IPS DF 6.9 (cell line): ENCODE data around the gene SS18L1.

Experiments
- DNase-seq: peaks from one replicate; pipeline ENCODE4 v3.0.0-alpha.2; 2013; ENCODE audit warnings: low read depth, low spot score
- H3K27ac ChIP-seq: one replicate; pipeline ENCODE4 v1.5.1; 2013; ENCODE audit warnings: low read length, control low read depth
- H3K27me3 ChIP-seq: 2 replicates; pipeline ENCODE4 v1.6.1; 2013; ENCODE audit warnings: mild to moderate bottlenecking, low read length; ENCODE audit not compliant: control insufficient read depth, insufficient read depth
- H3K36me3 ChIP-seq: 2 replicates; pipeline ENCODE4 v1.6.1; 2013; ENCODE audit warnings: low read length; ENCODE audit not compliant: control insufficient read depth, insufficient read depth
- H3K4me1 ChIP-seq: 2 replicates; pipeline ENCODE4 v1.6.1; 2013; ENCODE audit warnings: low read length; ENCODE audit not compliant: control insufficient read depth, insufficient read depth
- H3K4me3 ChIP-seq: 2 replicates; pipeline ENCODE4 v1.5.1; 2013; ENCODE audit warnings: mild to moderate bottlenecking, low read length
- H3K9me3 ChIP-seq: 2 replicates; pipeline ENCODE4 v1.6.1; 2013; ENCODE audit warnings: low read length, inconsistent platforms; ENCODE audit not compliant: control insufficient read depth, insufficient read depth
- WGBS: extraction: QIAGEN DNeasy Blood & Tissue Kit; methylation state at CpG from one replicate; pipeline ENCODE4 v1.1.7; 2013; ENCODE audit warnings: mixed read lengths, missing lambda C conversion rate; ENCODE audit not compliant: insufficient read length, insufficient coverage; 5-methylcytosine and 5-hydroxymethylcytosine counted together

The SS18L1 gene

GRCh38 chr20:62143081-62143956, at the start of gene SS18L1, which contains the start of gene PSMA7:
SS18L1 (plus strand) TSS chr20:62143769; CDS start chr20:62143821, 52 bp downstream.
PSMA7 (minus strand) TSS chr20:62143394; CDS start chr20:62143303, 91 bp downstream.
- Histone ChIP-seq H3K4me1 (0 out of 2 replicates have a peak, but pooled peaks cover 1% of the 10 kb centered on the region), H3K27ac (no peak within 1 kb of the TSS), H3K27me3 (no peaks in the 10 kb centered on the region), H3K36me3 (peaks cover 7% of the 10 kb centered on the region), H3K4me3 (peak within 1 kb of the TSS; percentile 96), H3K9me3 (no peaks in the 10 kb centered on the region)
- WGBS = no CpG with 5 or more reads among the region's 148 CpGs
- DNase-seq = no peak

GRCh38 chr20:62096421-62097380, 46.9 kb upstream of the SS18L1 start:
- no peaks in the 10 kb centered on the region for H3K9me3 ChIP-seq
- no peaks in the 10 kb centered on the region for H3K4me1 ChIP-seq
- WGBS = no CpG with 5 or more reads among the region's 30 CpGs
- no peak overlapping the region for H3K4me3 ChIP-seq
- no peaks in the 10 kb centered on the region for H3K27me3 ChIP-seq
- no peak for DNase-seq
- no peaks in the 10 kb centered on the region for H3K36me3 ChIP-seq
- H3K27ac ChIP-seq = no peak overlapping the region

GRCh38 chr20:62097881-62098407, 45.6 kb upstream of the SS18L1 start:
- no peak for DNase-seq
- no CpG with 5 or more reads among the region's 16 CpGs for WGBS
- Histone ChIP-seq H3K9me3 (no peaks in the 10 kb centered on the region), H3K4me1 (no peaks in the 10 kb centered on the region), H3K27me3 (no peaks in the 10 kb centered on the region), H3K4me3 (no peak overlapping the region), H3K36me3 (no peaks in the 10 kb centered on the region), H3K27ac (no peak overlapping the region)

GRCh38 chr20:62101078-62101477, 42.5 kb upstream of the SS18L1 start:
- H3K9me3 ChIP-seq = no peaks in the 10 kb centered on the region
- no peak overlapping the region for H3K4me3 ChIP-seq
- H3K27ac ChIP-seq = no peak overlapping the region
- no peak for DNase-seq
- H3K27me3 ChIP-seq = no peaks in the 10 kb centered on the region
- no peaks in the 10 kb centered on the region for H3K36me3 ChIP-seq
- H3K4me1 ChIP-seq = peaks cover 3% of the 10 kb centered on the region; the same call in 1 of the 2 replicates
- no CpG with 5 or more reads among the region's 4 CpGs for WGBS

GRCh38 chr20:62103508-62104233, 39.9 kb upstream of the SS18L1 start:
- H3K27ac ChIP-seq = no peak overlapping the region
- no CpG with 5 or more reads among the region's 21 CpGs for WGBS
- H3K4me1 ChIP-seq = peaks cover 3% of the 10 kb centered on the region; the same call in 1 of the 2 replicates
- H3K4me3 ChIP-seq = no peak overlapping the region
- no peaks in the 10 kb centered on the region for H3K9me3 ChIP-seq
- no peak for DNase-seq
- no peaks in the 10 kb centered on the region for H3K36me3 ChIP-seq
- no peaks in the 10 kb centered on the region for H3K27me3 ChIP-seq

- no peak for DNase-seq
- no peaks in the 10 kb centered on the region for H3K9me3 ChIP-seq
These were observed 39.3 kb upstream of the SS18L1 start for GRCh38 chr20:62104234-62104789.

GRCh38 chr20:62104791-62105345, 38.7 kb upstream of the SS18L1 start:
- no CpG with 5 or more reads among the region's 7 CpGs for WGBS
- H3K4me1 ChIP-seq = peaks cover 3% of the 10 kb centered on the region; the same call in 1 of the 2 replicates
- H3K27ac ChIP-seq = no peak overlapping the region
- no peaks in the 10 kb centered on the region for H3K36me3 ChIP-seq
- H3K4me3 ChIP-seq = no peak overlapping the region
- no peaks in the 10 kb centered on the region for H3K9me3 ChIP-seq
- DNase-seq = no peak
- no peaks in the 10 kb centered on the region for H3K27me3 ChIP-seq

More at GRCh38 chr20:62104234-62104789, 39.3 kb upstream of the SS18L1 start:
- H3K36me3 ChIP-seq = no peaks in the 10 kb centered on the region
- H3K4me3 ChIP-seq = no peak overlapping the region
- H3K4me1 ChIP-seq = peaks cover 3% of the 10 kb centered on the region; the same call in 1 of the 2 replicates
- H3K27ac ChIP-seq = no peak overlapping the region
- no peaks in the 10 kb centered on the region for H3K27me3 ChIP-seq
- WGBS = no CpG with 5 or more reads among the region's 15 CpGs

- H3K27ac ChIP-seq = no peak overlapping the region
- no peaks in the 10 kb centered on the region for H3K36me3 ChIP-seq
- H3K4me1 ChIP-seq = peaks cover 3% of the 10 kb centered on the region; the same call in 1 of the 2 replicates
- DNase-seq = no peak
- no peaks in the 10 kb centered on the region for H3K27me3 ChIP-seq
- 100% methylated on average over 3 of the region's 5 CpGs for WGBS
- H3K4me3 ChIP-seq = no peak overlapping the region
- no peaks in the 10 kb centered on the region for H3K9me3 ChIP-seq
These were observed 38.0 kb upstream of the SS18L1 start for GRCh38 chr20:62105592-62105991.

GRCh38 chr20:62111148-62111547, 32.4 kb upstream of the SS18L1 start:
- WGBS = no CpG with 5 or more reads among the region's 6 CpGs
- Histone ChIP-seq H3K36me3 (no peaks in the 10 kb centered on the region), H3K27me3 (no peaks in the 10 kb centered on the region), H3K27ac (no peak overlapping the region), H3K4me3 (no peak overlapping the region), H3K9me3 (no peaks in the 10 kb centered on the region), H3K4me1 (no peaks in the 10 kb centered on the region)
- DNase-seq = no peak
